Measurements from ENCODE around the gene PDCD1. TPM values are rescaled to one million over a fixed set of nuclear protein-coding genes. Genes with fewer than 3 reads are reported as not detected.
A peak's percentile ranks its signal among the peaks of the same experiment; 100 is the strongest.
"Not testable (repeated sequence)": the region's sequence is repeated elsewhere in the genome, so short reads cannot be mapped to it uniquely, and the experiment has no call there.

The PDCD1 gene
- not detected in 2 replicates for total RNA-seq

DNA sequence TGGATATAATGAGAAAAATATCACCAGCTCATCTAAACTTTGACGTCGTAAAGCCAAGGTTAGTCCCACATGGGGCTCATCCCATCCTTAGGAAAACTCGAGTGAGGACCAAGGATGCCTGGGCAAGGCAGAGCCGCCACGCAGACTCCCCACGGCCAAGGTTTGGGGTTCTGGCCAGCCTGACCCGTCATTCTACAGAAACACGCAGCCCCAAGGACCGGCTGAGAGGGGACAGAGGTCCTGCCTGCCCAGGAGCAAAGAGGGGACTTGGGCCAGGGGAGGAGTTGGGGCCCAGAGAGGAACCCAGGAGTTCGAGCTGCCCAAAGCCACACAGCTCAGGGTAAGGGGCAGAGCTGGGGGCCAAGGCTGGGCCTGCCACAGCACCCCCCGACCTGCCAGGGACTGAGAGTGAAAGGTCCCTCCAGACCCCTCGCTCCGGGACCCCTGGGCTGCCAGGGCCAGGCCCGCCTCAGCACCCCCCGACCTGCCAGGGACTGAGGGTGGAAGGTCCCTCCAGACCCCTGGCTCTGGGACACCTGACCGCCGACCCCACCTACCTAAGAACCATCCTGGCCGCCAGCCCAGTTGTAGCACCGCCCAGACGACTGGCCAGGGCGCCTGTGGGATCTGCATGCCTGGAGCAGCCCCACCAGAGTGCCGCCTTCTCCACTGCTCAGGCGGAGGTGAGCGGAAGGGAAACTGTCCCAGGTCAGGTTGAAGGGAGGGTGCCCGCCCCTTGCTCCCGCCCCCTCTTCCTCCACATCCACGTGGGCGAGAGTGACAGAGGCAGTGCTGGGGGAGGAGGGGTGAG, at the start of gene PDCD1:
Gene PDCD1, minus strand, starts transcription at position 689 of the 811 bp plus-strand sequence. Its CDS starts 56 bp downstream, at position 633.
- DNase-seq (ENCODE audit: low read depth in 2 of 2) = no peak

- DNase-seq (ENCODE audit: low read depth in 2 of 2) = not testable (repeated sequence)
Measured at GRCh38 chr2:241907831-241908230, 49.1 kb upstream of the PDCD1 start.

GRCh38 chr2:241906826-241907570, 48.3 kb upstream of the PDCD1 start:
- no peak for DNase-seq (ENCODE audit: low read depth in 2 of 2)

GRCh38 chr2:241906378-241906770, 47.7 kb upstream of the PDCD1 start:
- DNase-seq (ENCODE audit: low read depth in 2 of 2) = not testable (repeated sequence)

DNA sequence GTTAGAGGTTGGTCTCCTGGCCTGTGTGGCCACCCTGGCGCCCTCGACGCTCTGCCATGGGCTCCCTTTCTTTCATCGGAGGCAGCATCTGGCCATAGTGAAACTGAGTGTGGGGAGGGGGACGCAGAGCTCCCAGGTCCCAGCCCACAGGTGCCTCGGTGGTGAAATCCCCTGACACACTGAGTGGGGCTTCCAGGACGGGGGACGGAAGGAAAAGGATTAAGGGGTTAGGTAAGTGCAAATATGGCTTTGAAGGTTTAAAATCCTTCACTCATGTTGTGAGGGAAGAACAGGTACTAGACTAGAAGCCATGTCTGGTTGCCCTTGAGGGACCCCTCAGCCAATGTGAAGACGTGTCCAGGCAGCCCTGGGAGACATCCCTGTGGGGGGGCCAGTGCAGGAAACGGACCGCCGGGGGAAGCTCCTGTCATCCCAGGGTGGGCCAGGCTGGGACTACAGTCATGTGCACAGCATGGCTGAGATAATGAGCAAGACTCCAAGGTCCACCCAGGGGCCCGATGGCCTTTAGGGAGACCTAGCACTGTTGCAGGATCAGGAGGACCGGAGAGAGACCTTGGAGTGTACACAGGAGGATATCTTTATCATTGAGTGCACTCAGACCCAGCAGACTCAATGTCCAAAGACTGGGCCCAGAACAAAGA, 47.2 kb upstream of the PDCD1 start:
- no peak for DNase-seq (ENCODE audit: low read depth in 2 of 2)

GRCh38 chr2:241904791-241905710, 46.4 kb upstream of the PDCD1 start:
- no peak for DNase-seq (ENCODE audit: low read depth in 2 of 2)

DNA sequence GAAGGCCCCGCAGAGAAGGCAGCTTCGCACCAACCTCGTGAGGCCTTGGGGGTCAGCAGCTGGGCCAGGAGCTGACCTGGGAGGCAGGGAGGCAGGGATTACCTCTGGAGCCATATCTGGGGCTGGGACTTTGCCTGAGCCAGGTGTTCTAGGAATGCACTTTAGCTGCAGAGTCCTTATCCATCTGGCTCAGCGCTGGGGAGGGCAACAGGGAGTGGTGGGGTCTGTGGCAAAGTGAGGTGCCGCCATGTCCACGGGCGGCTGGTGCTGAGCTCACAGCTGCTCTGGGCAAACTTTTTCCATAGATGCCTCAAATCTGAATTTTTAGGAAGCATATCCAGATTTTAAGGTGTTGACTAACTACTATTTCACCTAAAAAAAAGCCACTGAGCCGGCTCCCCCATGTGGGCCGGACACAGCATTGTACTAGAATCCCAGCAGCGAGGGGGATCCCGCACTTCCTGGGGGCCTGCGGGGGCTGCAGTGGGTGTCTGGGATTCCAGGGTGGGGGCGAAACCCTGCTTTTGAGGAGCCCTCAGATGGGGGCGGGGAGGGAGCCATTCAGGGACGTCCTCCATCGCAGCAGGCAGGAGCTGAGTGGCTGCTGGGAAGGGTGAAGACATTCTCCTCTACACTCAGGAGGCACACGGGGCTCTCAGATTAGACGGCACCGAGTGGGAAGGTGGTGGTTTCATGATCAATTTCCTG, 45.5 kb upstream of the PDCD1 start:
- no peak for DNase-seq (ENCODE audit: low read depth in 2 of 2)

DNA sequence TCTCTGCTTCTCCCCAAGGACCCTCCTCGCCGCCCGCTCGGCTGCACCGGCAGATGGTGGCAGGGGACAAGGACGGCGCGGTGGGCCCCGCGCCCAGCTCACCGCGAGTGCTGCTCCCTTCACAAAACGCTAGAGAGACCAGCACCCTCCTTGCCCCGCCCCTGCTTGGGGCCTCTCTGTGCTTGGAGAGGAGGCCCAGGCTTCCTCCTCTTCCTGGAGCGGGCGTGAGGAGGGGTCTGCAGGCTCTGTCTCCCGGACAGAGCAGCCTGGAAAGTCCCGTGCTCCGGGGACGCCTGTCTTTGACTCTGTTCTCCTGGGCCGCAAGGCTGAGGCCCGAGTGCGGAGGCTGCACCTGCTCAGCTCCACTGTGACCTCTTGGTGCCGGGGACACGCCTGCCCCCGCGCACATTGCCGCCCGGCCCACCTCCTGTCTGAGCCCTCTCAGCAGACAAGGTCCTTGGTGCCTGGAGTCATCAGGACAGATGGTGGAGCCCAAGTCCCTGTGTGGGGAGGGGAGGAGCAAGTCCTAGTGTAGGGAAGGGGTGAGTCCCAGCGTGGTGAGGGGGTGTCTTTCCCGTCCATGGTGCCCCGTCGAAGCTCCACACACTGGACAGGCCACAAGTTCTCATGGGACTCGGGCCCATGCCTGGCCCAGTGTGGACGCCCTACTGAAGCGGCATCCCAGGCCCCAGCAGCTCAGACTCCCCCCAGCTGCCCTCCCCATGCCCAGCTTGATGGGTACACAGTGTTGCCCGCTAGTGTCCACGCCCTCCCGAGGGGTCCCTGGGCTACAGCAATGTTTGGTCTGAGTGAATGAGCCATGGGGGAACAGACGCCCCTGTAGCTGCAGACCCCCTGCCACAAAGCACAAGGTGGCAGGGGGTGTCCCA, 44.7 kb upstream of the PDCD1 start:
- no peak for DNase-seq (ENCODE audit: low read depth in 2 of 2)

- no peak for DNase-seq (ENCODE audit: low read depth in 2 of 2)
Measured at GRCh38 chr2:241902357-241902991, 43.8 kb upstream of the PDCD1 start.

- DNase-seq (ENCODE audit: low read depth in 2 of 2) = peak in 1 of 2 donors; percentile 15
Measured at GRCh38 chr2:241901500-241902351, 43.0 kb upstream of the PDCD1 start.

DNA sequence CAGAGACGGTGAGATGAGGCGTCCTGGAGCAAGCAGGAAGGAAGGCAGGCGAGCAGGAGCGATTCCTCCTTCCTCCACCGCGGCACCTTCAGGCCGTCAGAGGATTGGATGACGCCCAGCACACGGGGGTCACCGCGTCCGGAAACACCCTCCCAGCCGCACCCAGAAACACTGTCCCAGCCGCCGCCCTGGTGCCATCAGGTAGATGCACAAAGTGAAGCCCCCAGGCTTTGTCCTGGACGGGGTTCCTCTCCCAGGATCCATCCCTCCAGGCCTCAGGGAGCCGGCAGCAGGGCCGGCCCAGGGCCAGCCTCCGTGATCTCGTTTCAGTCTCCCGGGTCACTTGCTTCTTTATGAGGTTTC, 42.3 kb upstream of the PDCD1 start:
- DNase-seq (ENCODE audit: low read depth in 2 of 2) = no peak

GRCh38 chr2:241900251-241901017, 41.7 kb upstream of the PDCD1 start:
- no peak for DNase-seq (ENCODE audit: low read depth in 2 of 2)

DNA sequence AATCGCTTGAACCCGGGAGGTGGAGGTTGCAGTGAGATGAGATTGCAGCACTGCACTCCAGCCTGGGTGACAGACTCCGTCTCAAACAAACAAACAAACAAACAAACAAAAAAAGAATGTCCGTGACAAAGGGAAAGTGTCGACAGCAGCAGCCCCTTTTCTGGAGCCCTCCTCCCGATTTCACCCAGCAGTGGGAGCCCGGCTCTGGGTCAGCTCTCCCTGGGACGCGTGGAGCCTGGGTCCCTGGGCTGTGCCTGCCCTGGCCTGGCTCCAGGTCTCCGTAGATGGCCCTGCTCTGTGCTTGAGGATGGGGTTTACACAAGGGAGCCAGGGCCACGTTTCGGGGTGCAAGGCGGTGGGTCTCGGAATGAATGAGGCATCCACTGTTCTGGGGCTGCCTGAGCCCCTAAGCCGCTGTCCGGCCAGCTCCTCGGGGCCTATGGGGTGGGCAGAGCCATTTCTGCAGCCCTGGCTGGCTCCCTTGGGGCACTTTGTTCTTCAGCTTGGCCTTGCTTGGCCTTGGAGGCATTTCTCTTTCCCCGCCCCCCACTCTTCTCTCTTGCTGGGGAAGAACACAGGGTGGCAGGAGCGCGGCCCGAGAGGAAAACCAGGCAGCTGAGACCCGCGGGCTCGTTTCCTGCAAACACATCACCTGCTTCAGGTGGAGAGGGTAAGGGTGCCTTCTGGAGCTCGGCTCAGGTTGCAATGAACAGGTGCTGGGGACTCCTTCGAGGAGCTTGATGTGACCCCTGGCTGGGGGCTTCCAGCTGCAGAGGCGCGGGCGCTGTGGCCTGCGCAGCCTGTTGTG, 40.0 kb upstream of the PDCD1 start:
- no peak for DNase-seq (ENCODE audit: low read depth in 2 of 2)

DNA sequence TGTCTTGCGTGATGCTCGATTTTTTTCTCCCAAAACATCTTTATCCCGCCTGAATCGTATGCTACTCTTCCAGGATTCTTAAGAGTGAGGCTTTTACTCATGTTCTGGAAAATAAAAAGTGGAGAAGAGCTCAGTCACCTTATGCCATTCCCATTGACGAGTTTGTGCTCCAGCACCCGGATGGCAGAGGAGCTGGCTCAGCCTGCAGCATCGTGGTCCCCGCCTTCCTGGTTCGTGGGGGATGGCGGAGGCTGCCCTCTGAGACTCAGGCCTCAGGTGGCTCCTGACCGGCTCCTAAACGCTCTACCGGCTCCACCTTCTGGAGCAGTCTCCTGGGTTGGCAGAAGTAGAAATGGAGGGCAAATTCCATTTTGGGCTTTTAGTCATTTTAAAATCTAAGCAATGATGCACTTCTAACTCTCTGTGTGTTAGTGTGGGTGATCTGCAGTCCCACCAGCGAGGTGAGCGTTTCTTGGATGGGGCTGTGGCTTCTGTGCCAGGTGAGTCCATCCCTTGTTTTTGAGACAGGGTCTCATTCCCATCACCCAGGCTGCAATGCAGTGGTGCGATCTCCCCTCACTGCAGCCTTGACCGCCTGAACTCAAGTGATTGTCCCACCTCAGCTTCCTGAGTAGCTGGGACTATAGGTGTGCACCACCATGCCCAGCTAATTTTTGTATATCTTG, 38.7 kb upstream of the PDCD1 start:
- DNase-seq (ENCODE audit: low read depth in 2 of 2) = no peak

DNA sequence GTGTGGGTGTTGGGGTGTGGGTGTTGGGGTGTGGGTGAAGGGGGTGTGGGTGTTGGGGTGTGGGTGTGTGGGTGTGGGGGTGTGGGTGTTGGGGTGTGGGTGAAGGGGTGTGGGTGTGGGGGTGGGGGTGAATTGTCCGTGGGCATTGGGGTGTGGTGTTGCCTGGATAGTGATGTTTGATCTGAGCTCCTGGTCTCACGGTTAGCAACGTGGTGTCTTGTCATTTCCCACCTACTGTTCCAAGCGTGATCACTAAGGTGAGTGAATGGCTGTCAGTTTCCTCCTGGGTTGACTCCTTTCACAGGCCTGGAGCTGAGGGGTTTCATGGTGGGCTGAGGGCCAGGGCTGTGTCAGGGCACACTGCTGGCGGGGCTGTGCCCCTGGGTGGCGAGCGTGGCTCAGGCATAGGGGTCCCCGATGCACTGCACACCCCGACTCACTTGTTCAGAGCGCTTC, 38.1 kb upstream of the PDCD1 start:
- DNase-seq (ENCODE audit: low read depth in 2 of 2) = no peak

All from lung microvascular endothelial cell (primary cell).